ENCODE results near the gene SULT2B1.

SULT2B1 gene

GRCh38 chr19:48551437-48552302 lies at the start of gene SULT2B1:
TSS of gene SULT2B1 (plus strand) at chr19:48552172. CDS start at chr19:48552253, 81 bp downstream.
- TF ChIP-seq CTCF (IDR thresholded peaks at IDR 0.05; ENCODE audit: control insufficient read depth, insufficient read depth, low read depth, low read length, missing control alignments), result no peak
- H3K4me3 ChIP-seq (ENCODE audit: control insufficient read depth, low read depth, low read length), result no peak within 1 kb of the TSS
- no peak for DNase-seq (ENCODE audit: low read depth)

DNA sequence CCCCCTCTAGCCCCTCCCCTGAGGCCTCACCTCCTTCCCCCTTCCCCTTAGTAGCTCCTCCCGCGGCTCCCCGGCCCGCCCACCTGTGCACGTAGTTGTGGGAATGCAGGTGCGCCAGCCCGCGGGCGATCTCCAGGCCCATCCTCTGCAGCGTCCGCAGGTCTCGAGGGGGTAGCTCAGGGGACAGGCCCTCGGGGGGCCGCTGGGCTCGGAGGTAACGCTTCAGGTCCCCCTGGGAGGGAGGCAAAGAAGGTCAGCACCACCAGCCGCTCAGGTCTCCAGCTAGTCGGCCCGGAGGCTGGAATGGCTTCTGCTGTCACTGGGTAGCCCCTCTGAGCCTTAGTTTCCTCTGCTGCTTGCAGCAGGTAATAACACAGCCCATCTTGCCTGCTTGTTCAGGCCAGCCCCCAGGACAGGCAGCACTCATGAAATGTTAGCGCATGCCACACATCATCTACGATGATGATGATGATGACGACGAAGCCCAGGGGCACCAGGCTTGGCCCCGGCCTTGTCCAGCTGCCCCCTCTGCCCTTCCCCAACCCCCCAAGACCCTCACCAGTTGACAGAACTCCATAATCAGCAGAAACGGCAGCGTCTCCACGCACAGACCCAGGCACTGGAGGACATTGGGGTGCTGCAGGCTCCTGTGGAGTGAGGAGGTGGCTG lies 49.5 kb upstream of the SULT2B1 start:
- no peak overlapping the region for H3K4me3 ChIP-seq (ENCODE audit: control insufficient read depth, low read depth, low read length)
- no peak for TF ChIP-seq CTCF (IDR thresholded peaks at IDR 0.05; ENCODE audit: control insufficient read depth, insufficient read depth, low read depth, low read length, missing control alignments)
- DNase-seq (ENCODE audit: low read depth), result no peak

DNA sequence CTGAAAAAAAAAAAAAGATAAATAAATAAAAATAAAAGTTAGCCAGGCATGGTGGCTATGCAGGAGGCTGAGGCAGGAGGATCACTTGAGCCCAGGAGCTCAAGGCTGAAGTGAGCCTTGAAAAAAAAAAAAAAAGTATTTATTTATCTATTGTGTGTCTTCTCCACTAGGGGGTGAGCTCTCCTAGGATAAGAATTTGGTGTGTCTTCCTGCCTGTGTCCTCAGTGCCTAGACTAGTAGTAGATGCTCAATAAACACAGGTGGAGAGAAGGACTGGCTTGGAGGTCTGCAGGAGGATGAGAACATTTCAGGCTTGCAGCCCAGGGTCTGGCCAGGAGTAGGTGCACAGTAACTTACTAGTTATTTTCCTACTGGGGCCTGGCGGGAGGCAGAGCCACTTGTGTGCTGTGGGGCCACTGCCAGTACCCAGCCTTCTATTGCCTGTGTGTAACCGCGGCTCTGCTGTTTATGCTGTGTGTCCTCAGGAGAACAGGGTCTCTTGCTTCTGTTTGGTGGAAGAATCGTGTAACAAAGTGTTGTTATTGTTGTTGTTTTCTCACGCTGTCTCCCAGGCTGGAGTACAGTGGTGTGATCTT lies 45.7 kb upstream of the SULT2B1 start:
- peak; percentile 8 for DNase-seq (ENCODE audit: low read depth)
- peak; percentile 58 for TF ChIP-seq CTCF (IDR thresholded peaks at IDR 0.05; ENCODE audit: control insufficient read depth, insufficient read depth, low read depth, low read length, missing control alignments)
- H3K4me3 ChIP-seq (ENCODE audit: control insufficient read depth, low read depth, low read length), result no peak overlapping the region

- no peak for DNase-seq (ENCODE audit: low read depth)
- TF ChIP-seq CTCF (IDR thresholded peaks at IDR 0.05; ENCODE audit: control insufficient read depth, insufficient read depth, low read depth, low read length, missing control alignments), result no peak
These were observed 44.0 kb upstream of the SULT2B1 start for GRCh38 chr19:48507911-48508439.

DNA sequence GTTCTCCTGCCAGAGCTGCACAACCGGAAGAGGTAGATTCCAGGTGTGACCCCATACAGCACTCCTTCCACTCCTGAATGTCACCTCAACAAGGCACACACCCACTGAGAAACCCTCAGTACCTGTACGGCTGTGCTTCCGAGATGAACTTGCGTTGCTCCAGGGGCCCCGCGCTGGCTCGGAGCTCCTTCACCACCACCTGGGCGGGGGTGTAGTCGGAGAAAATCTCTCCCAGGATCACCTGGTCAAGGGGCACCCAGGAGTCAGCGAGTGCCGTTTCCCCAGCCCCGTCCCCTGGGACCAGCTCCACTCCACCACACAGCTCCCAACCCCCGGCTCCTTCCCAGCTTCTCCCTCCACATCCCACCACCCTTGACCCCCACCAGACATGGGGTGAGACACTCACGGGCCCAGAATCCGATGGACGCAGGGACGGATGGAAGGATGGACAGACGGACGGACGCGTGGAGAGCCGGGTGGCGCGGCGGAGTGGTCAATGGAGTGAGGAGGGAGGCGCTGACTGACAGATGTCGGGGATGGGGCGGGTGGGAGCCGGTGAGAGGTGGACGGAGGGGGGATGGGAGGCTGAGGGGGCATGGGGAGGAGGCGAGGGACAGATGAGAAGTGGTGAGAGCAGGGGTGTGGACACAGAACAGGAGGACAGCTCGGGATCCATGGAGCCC lies 43.1 kb upstream of the SULT2B1 start:
- TF ChIP-seq CTCF (IDR thresholded peaks at IDR 0.05; ENCODE audit: control insufficient read depth, insufficient read depth, low read depth, low read length, missing control alignments), result no peak
- no peak overlapping the region for H3K4me3 ChIP-seq (ENCODE audit: control insufficient read depth, low read depth, low read length)
- no peak for DNase-seq (ENCODE audit: low read depth)

More at GRCh38 chr19:48507911-48508439, 44.0 kb upstream of the SULT2B1 start:
- H3K4me3 ChIP-seq (ENCODE audit: control insufficient read depth, low read depth, low read length), result no peak overlapping the region

All from AG09309 (cell line).